H1 (cell line): ENCODE results near the gene RERE. TPM values are rescaled to one million over a fixed set of nuclear protein-coding genes. Genes with fewer than 3 reads are reported as not detected.

Source experiments
- CTBP2 ChIP-seq: IDR thresholded peaks from 2 replicates; pipeline ENCODE4 v1.7.0; 2011; ENCODE audit warnings: borderline replicate concordance, mild to moderate bottlenecking, moderate library complexity, mixed read lengths, low read length; ENCODE audit not compliant: insufficient read depth, insufficient read length
- YY1 ChIP-seq: IDR thresholded peaks from 2 replicates; pipeline ENCODE4 v1.6.1; 2011; ENCODE audit warnings: low read depth, mild to moderate bottlenecking, low read length
- polyA plus RNA-seq, 7 experiments: library from polyadenylated mRNA; depleted of rRNA in 3 of 7; stranded (reverse) in 5 of 7; unstranded in 2 of 7; fragments of >200 nt in 5 of 7; fragments of 200-250 nt in 2 of 7; gene quantifications; 1 replicate in 5 of 7; 2 replicates in 1 of 7; 4 replicates in 1 of 7; pipeline versions ENCODE4 v1.2.1 to v1.2.3, GENCODE V29; 2011 to 2013; ENCODE audit warnings: missing spikeins in 2 of 7, mixed read lengths in 2 of 7
- total RNA-seq: library from RNA; stranded (reverse); fragmentation: NEBNext Ultra II Directional; extraction: Animal tissue kit (Norgen Biotek cat#: 25700); gene quantifications from 2 replicates; pipeline ENCODE4 v1.2.1, GENCODE V29; 2021

Gene RERE
- total and polyA plus RNA-seq, 2 of the 8 experiments (the other 6 are each of a cell fraction or from before 2014, with no cell fraction given) = 15.3 to 142 TPM

DNA sequence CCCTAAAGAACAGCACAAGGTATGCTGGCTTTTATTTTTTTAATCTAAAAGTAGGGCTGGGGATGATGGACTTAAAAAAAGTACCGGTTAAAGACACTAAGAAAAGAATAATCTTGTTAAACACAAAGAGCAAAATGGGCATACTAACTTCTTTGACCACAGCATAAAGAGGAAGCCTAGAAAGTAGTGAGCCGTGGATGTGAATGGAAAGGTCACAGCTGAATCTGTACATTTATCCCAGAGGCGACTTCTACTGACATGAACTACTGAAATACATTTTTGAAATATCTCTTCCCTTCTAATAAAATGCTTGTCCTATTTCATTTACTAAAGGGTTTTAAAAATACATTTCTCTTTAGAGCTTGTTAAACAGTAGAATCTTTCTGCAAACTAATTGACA, 358.8 kb downstream of the RERE start (continued):
- no peak for TF ChIP-seq CTBP2
- TF ChIP-seq YY1 = no peak
